GM21825 (cell line): ENCODE results near the gene TATDN2.

ENCODE experiments used
- ATAC-seq: cut with Tn5 transposase; IDR thresholded peaks from one replicate; pipeline ENCODE4 v1.9.1; 2021; ENCODE audit warnings: mild to moderate bottlenecking, moderate library complexity; ENCODE audit not compliant: unreplicated experiment

The TATDN2 gene

GRCh38 chr3:10315771-10316344, 67.6 kb downstream of the TATDN2 start:
- no peak for ATAC-seq

DNA sequence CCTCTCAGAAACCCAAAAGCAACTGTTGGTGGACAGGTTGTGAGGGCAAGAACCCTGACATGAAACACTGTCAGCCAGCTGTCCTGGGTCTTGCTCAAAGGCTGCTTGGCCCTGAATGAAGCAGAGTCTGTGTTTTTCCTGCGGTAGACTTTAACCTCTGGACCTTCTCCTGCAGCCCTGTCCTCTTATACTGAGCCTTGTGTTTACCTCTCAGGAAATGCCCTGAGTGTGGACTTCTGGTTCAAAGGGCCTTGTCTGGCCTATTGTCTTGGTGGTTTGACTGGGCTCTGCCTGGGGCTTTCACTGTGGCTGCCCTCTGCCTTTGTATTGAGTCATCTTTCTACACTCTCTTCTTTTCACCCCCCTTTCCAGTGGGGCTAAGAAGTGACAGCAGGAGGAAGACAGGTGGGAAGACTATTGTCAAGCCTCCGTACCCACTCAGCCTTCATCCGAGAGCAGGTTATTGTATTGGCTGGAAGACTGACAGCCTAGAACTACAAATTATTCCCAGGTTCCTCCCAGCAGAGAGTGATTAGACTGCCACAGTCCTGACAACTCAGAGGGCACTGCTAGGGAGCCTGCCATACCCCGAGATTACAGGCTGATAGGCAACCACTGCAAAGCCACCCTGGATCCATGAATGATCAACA, 69.2 kb downstream of the TATDN2 start:
- no peak for ATAC-seq

DNA sequence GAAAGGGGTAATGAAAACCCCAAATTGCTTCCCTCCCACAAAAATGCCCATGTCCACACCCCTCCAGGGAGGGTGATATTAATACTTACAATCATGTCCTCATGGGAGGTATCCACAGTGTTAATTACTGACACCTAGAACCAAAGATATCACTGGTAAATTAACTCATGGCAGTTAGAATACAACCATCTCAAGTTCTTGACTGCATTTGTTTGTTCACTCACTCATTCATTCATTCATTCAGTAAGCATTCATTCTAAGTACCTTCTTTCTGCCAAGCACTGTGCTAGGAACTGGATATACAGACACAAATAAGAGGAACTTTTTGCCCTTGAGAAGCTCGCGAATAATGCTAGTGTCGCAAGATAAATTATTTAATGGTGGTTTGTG, 69.7 kb downstream of the TATDN2 start:
- ATAC-seq: no peak

- no peak for ATAC-seq
Observed at GRCh38 chr3:10319251-10319650, 71.0 kb downstream of the TATDN2 start.

GRCh38 chr3:10319804-10320203, 71.5 kb downstream of the TATDN2 start:
- ATAC-seq: no peak

DNA sequence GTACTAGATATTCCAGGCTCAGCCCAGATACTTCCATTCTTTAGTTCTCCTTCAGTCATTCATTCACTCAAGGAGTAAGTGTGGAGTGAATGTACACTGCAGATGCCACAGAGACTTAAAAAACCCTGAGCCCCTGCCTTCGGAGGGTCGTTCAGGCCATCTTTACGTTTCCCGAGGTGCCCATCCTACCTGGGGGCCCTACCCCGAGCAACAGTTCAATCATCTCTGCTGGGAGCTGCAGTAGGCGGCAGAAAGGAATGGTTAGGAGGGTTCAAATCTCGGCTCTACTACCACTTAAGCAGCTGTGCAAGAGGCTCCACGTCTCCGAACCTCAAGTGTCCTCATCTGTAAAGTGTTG, 72.0 kb downstream of the TATDN2 start:
- no peak for ATAC-seq

DNA sequence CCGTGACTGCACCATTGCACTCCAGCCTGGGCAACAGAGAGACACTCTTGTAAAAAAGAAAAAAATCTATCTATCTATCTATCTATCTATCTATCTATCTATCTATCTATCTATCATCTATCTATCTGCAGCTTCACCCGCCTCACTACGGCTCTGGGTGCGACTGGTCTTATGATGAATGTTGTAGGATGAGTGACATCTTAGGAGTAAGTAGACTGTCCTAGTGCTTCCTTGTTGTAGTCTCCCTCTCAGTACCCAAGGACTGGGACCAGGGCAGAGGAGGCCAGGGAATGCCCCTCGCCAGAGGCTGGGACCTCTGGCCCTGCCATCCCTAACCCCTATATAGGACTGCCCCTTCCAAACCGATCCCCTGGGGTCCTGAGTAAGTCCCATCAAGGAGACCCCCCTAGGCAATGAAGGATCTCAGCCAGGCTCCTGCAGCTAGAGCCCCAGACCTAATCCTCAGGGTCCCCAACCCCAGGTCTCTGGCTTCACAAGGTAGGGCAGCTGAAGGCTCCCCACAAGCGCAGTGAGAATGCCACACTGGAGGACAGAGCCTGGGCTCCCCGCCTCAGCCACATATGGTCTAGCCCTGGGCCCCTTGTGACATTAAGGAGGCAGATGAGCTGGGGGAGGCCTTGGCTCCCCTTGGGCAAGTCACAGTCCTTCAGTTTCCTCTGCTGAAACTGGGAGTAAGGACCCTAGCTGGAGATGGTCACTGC, 73.5 kb downstream of the TATDN2 start:
- ATAC-seq: no peak

DNA sequence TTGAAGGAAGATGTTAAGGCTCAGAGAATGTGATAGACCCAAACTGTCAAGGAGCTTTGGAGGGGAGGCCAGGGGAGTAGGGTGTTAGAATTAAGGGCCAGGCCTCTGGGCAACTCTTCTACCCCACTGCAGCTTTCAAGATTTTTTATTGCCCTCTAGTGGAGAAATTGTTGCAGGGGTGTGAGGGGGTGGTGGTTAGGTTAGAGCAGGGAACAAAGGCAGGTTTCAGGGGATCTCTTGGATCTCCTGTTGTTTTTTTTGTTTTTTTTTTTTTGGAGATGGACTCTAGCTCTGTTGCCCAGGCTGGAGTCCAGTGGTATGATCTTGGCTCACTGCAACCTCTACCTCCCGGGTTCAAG, 74.1 kb downstream of the TATDN2 start:
- no peak for ATAC-seq

GRCh38 chr3:10327592-10327991, 79.3 kb downstream of the TATDN2 start:
- ATAC-seq: no peak

- ATAC-seq: no peak
Observed at GRCh38 chr3:10328460-10329071, 80.3 kb downstream of the TATDN2 start.

- ATAC-seq: no peak
Observed at GRCh38 chr3:10329495-10330015, 81.3 kb downstream of the TATDN2 start.

DNA sequence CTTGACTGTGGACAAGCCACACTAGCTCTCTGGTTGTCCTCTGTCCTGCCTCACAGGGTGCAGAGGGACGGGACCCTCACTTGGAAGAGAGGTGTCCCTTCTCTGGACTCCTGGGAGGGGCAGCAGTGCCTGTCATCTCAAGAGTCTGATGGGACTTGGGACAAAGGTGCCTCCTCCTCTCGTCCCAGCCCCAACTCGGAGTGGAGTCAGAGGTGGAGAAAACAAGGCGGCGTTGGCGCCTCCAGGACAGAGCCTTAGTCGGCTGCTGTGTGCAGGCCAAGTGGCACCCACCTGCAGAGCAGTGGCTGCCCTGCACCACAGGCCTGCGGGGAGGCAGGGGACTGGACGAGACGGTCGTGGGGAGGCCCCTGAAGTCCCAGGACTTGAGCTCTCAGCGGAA, 82.1 kb downstream of the TATDN2 start:
- ATAC-seq: no peak
